Naive B cell (primary cell): Measurements from ENCODE around the gene PODXL2. TPM values are rescaled to one million over a fixed set of nuclear protein-coding genes. Genes with fewer than 3 reads are reported as not detected.

ENCODE experiments used
- polyA plus RNA-seq, 6 donors: library from polyadenylated mRNA; unstranded; fragments of 300-500 nt; fragmentation: Illumina TruSeq; gene quantifications; one replicate each; pipeline ENCODE4 v1.2.3, GENCODE V29; 2021; ENCODE audit warnings: low read depth in 6 of 6

Gene PODXL2
- polyA plus RNA-seq, 6 donors from 2014 or later, result 1.8 to 5.8 (median 2.8) TPM

Other genes starting within 250 kb of the PODXL2 start
- gene TPRA1, start 38.5 kb upstream of the PODXL2 start, polyA plus RNA-seq, result 10 to 100 TPM; 11.0 to 37.0 (median 18.2) TPM
- 10 to 100 TPM; 23.7 to 36.7 (median 26.8) TPM for gene MCM2, start 30.8 kb upstream of the PODXL2 start, polyA plus RNA-seq
- 10 to 100 TPM; 57.4 to 88.4 (median 79.4) TPM for gene ABTB1, start 43.8 kb downstream of the PODXL2 start, polyA plus RNA-seq
- gene MGLL, start 193.3 kb downstream of the PODXL2 start, polyA plus RNA-seq, result 1 to 10 TPM in 3 of 6 donors, under 1 TPM in 2, not detected in 1; 0.40 to 3.6 (median 1.3) TPM